GM19035 (cell line): ENCODE measurements around the gene TMEM91.
"Not testable (repeated sequence)": the region's sequence is repeated elsewhere in the genome, so short reads cannot be mapped to it uniquely, and the experiment has no call there.

ENCODE experiments used
- ATAC-seq: cut with Tn5 transposase; IDR thresholded peaks from one replicate; pipeline ENCODE4 v1.9.1; 2021; ENCODE audit not compliant: unreplicated experiment

TMEM91 gene

DNA sequence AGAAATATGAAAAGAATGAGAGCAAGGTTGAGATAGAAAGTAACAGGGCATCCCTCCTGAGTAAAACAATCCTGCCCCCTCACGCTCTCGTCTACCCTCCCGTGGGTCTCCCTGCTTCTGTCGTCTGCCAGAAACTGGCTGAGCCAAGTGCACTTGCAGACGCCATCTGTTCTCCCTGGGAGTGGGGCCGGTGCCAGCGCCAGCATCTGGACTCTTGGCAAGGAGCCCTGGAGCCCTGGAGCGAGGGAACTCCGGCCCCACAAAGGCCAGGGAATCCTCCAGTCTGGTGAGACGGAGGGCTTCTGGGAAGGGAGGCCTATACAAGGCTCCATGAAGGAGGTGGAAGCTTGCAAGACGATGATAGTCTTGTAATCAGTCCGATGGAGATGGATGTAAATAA is 2.3 kb upstream of the TMEM91 start:
- ATAC-seq = no peak

DNA sequence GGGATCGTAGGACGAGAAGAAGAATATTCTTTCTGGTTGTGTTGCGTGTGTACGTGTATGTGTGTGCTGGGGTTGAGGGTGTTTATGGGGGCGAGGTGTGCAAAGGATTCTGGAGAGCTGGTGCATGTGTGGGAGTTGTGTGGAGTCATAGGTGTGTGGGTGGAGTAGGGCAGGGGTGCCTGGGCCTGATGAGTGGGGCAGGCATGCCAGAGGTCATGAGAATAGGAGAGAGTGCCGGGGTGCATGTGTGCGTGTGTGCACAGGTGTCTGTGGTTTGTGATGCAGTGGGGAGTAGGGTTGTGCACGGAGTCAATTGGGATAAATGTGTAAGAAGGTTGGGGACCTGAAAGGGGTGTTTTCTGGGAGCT is 649 bp downstream of the TMEM91 start:
- no peak for ATAC-seq

DNA sequence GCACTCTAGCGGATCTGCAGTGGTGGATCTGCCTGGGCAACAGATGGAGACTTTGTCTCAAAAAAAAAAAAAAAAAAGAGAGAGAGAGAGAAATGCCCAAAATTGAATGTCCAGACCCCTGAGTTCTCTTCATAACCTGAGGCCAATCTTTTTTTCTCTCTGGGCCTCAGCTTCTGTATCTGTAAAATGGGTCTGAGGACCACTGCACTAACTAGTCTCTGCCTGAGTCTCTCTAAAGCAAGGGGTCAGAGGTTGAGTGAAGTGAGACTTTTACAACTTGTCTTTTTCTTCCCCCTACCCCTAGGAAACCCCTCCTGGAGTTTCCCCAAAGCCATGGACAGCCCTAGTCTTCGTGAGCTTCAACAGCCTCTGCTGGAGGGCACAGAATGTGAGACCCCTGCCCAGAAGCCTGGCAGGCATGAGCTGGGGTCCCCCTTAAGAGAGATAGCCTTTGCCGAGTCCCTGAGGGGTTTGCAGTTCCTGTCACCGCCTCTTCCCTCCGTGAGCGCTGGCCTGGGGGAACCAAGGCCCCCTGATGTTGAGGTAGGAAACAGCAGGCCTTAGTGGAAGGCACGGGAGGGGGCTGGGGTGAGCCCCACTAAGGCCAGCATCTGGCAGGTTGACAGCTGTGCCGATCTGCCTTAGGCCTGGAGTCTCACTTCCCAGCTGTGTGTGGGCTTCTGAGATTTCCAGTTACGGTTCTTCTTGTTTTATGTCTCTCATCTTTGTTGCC is 1.8 kb downstream of the TMEM91 start:
- ATAC-seq = no peak

DNA sequence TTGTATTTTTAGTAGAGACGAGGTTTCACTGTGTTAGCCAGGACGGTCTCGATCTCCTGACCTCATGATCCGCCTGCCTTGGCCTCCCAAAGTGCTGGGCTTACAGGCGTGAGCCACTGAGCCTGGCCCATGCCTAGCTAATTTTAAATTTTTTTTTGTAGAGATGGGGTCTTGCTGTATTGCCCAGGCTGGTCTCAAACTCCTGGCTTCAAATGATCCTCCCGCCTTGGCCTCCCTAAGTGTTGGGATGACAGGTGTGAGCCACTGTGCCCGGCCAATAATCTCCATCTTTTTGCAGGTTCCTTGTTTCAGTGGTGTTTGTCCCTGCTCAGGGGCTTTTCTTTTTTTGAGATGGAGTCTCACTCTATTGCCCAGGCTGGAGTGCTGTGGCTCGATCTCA is 5.2 kb downstream of the TMEM91 start:
- not testable (repeated sequence) for ATAC-seq

DNA sequence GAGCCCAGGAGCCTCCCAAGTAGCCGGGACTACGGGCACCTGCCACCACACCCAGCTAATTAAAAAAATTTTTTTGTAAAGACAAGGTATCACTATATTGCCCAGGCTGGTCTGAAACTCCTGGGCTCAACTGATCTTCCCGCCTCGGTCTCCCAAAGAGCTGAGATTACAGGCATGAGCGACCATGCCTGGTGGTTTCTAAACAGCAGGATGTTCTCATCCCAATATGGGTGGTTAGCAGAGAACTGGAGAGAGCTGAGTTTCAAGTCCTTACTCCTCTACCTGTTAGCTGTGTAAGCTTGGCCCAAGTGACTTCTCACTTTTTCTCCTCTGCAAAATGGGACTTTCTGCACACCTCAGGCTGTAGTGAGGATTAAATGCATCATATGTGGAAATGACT is 8.0 kb downstream of the TMEM91 start:
- no peak for ATAC-seq

DNA sequence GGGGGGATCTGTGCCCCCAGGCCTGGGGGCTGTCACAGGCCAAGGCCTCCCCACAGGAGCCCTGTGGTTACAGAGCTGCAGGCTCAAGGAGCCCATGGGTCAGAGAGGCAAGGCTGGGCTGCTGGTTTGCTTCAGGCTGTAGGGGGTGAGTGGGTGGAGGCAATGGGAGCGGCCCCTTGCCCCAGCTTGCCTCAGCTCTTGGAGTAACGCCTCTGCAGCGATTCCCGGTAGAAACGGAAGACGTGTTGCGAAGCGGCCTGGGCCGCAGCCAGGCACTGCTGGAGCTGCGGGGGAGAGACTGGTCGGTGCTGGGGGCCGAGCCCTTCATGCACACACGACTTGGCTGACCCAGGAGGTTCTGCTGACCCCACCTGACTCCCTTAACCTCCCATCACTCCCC is 10.1 kb downstream of the TMEM91 start:
- no peak for ATAC-seq

DNA sequence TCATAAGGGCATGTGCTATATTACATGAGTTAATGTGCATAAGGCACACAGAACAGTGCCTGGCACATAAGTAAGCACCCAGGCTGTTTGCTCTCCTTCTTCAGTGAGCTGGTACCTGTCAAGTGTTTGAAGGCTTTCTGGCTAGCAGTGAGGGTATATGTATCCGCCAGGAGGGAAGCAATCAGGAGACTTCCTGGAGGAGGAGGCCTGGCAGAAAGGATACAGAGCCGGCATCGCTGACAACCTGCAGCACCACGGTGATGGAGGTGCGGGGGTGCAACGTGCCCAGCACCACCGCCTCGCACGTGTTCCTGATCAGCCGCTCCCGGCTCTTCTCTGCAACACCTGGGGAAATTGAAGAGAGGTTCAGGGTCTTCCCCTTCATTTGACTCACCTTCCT is 15.3 kb downstream of the TMEM91 start:
- no peak for ATAC-seq

DNA sequence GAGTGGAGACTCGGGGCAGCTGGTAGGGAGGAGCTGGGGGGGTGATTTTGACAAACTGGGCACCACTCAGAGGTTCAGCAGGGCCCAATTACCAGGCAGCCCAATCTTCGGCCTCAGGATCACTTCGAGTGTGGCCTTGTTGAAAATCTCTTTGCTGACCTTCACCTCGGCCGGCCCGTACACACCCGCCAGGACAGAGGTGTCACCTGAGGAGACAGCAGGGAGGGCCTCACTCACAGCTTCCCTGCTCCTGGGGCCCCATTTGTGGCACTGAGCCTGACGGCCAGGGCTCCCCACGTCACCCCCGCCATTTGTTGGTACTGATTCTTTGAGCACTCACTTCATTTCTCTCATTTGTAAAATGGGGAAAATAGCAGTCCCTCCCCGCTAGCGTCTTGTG is 16.4 kb downstream of the TMEM91 start:
- ATAC-seq = no peak

DNA sequence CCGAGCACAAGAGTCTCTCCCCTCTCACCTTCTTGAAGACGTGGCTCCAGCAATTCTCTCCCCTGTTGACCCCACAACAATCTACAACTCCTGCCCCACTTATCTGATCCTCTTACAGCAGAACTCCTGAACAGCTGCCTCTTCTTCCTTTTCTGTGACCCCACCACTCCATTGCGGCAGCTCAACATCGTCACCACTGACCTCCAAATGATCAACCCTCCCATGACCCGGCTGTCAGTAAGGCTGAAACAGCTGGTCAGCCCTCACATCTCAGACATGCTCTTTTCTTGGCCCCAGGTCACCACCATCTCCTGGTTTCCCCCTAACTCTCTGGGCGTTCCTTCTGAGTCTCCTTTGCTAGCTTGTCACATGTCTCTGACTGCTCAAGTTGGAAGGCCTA is 19.0 kb downstream of the TMEM91 start:
- ATAC-seq = no peak

DNA sequence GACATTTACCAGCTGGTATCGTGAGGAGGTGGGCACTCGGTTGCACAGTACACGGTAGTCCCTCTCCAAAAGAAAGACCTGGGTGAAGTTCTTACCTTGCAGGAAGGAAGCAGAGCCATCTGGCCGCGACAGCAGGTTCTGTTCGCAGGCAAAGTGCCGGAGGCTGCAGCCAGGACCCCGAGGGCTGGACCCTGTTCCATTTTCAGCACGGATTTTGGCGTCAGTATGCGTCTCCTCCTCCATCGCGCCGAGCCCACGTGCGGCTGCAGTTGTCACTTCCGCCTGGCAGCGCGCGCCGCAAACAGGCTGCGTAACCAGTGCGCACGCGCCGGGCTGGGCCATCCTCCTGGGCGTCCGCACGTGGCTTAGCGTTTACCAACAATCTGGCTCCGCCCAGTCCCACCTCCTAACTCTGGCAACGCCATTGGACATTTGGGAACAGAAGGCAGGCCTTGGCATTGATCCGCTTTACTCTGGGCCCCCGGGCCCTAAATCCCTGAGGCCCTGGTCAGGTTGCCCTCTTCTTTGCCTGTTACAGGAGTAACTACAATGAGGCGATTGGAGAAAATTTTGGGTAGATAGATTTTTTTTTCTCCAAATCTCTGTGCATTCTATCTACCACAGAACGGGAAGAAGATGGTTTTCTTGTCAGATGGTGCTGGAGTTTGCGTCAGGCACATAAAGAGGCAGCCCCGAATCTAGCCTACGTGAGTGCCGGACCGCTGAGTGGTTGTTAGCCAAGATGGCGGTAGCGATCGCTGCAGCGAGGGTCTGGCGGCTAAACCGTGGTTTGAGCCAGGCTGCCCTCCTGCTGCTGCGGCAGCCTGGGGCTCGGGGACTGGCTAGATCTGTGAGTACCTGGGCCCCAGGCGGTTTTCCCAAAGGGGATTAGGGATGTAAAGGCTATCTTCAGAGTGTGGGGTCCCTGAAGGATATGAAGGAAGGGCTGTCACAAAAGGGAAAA is 21.0 kb downstream of the TMEM91 start, which contains the start of the genes BCKDHA and EXOSC5:
BCKDHA (plus strand) TSS at position 733 of the 964 bp plus-strand sequence; CDS start at position 743, 10 bp downstream.
EXOSC5 (minus strand) TSS at position 274 of the 964 bp plus-strand sequence; CDS start at position 243, 31 bp downstream.
- peak; percentile 88 for ATAC-seq

DNA sequence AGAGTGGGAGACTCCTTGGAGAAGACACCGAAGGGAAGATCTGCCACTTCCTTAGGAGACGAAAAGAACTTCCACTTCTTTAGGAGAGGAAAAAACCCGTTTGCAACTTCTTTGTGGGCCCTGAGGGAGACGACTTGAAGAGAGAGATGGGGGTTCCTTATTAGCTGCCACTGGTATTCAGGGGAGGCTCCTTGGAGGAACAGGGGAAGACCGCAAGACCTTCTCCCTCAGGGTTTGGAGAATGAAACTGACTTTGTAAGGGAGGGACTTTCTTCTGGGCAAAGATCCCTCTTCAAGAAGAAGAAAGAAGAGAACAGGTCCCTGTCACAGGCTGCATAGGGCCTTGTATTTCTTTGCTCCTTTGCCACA is 21.7 kb downstream of the TMEM91 start:
- ATAC-seq = no peak

DNA sequence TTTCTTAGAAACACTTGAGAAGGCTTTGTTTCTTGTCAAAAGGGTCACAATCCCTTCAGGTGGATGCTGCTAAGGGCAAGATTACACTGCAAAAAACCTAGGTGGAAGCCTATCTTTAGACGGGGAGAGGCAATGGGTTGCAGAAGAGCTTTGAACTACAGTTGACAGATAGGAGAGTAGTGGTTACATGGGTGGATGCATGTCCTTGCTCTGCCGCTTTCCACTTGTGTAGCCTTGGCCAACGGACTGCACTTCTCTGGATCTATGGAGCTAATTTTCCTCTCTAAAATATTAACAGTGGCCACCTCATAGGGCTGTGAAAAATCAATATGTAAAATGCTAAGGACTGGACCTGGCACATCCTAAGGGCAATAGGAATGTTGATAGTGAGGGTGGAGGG is 22.3 kb downstream of the TMEM91 start:
- ATAC-seq = no peak

DNA sequence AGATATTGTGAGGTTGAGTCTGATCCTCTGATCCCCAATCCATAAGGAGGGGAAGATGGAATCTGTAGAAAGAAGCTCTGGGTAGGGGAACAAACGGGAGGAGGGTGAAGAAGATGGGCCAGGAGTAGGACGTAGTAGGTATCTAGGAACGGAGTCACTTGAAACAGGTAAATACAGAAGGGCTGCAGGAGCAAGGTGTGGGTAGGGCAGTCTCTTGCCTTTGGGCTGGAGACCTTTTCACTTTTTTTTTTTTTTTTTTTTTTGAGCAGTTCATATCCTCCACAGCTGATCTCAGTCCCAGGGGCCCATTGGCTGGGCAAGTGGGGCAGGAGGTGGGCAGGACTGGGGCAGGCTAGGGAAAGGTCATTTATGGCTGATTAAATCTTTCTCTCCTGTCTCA is 22.8 kb downstream of the TMEM91 start:
- no peak for ATAC-seq

DNA sequence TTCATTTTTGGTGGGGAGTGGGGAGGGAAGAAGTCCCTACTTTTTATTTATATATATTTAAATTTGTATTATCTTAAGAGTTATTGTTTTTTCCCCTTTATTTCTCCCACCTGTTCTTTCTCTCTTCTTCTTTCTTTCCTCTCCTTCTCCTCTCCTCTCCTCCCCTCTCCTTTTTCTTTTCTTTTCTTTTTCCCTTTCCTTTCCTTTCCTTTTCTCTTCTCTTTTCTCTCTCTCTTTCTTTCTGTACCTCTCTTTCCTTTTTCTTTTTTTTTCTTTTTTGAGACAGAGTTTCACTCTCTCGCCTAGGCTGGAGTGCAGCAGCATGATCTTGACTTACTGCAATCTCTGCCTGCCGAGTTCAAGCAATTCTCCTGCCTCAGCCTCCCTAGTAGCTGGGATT is 23.2 kb downstream of the TMEM91 start:
- ATAC-seq = no peak

DNA sequence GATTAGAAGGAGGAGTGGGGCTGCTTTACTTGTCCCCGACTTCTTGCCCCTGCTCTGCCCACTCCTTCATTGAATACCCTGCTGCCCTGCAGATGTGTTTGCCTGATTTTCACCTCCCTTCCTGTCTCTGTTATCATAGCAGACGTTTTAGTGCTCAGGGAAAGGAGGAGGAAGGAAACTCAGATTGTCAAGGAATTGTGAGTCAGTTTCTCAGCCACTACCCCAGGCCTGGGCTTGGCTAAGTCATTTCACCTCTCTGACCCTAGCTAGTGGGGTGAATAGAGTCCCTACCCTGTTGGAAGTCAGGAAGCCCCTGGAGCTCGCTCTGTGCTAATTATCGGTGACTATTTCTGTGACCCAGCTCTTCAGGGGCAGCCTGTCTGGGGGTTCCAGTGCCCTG is 25.1 kb downstream of the TMEM91 start:
- no peak for ATAC-seq

DNA sequence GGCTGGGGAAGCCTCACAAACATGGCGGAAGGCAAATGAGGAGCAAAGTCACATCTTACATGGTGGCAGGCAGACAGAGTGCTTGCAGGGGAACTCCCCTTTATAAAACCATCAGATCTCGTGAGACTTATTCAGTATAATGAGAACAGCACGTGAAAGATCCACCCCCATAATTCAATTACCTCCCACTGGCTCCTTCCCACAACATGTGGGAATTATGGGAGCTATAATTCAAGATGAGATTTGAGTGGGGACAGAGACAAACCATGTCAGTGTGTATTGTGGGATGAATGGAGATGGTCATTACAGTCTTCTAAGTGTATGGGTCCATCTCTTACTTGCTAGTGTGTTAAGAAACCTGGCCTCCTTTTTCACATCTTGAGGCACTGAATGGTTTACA is 25.7 kb downstream of the TMEM91 start:
- no peak for ATAC-seq

DNA sequence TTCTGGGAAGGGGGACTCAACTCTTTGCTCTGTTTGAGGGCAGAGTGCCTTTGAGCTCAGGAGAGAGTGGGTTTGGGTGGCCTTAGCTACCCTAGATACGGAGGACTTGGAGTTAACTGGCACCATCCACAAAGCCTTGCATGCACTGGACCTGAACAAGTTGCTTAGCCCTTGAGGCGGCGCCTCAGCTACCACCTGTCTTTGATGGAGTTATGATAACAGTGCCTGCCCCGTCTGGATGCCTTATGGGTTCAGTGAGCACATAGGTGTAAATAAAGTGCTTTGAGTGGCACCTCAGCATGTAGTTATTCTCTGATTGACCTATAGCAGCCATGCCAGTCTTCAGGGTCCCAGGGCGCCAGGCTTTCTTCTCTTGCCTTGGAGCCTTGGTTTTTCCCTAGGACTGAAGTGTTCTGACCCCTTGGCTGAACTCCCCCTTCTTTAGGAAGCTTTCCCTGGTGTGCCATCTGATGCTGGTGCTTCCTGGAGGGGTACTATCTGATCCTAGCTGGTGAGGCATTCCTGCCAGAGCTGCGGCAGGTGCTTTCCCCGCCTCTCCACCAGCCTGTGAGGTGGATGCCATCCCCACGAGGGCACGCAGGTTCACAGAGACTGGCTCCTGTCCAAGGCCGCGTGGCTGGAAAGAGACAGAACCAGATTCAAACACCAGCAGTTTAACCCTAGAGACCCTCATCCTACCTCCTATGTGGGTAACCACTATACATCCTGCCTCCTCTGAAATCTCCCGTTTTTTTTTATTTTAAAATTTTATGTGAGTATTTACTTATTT is 27.0 kb downstream of the TMEM91 start:
- no peak for ATAC-seq

DNA sequence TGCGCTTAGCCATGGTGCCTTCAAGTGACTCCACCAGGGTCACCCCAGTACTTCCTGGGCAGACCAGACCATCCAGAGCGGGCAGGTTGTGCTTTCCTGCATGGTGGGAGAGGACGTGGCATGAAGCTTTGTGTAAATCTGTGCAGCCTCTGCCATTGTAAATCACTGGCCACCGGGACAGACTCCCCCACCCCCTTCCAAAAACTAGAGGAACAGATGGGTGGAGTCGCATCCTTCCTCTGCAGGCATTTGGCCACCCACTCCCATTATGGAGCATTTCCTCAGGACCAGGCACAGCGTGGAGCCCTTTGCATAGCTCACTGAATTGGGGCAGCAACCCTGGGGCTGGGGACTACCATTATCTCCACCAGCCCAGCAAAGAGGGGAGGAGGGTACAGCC is 29.4 kb downstream of the TMEM91 start:
- no peak for ATAC-seq

DNA sequence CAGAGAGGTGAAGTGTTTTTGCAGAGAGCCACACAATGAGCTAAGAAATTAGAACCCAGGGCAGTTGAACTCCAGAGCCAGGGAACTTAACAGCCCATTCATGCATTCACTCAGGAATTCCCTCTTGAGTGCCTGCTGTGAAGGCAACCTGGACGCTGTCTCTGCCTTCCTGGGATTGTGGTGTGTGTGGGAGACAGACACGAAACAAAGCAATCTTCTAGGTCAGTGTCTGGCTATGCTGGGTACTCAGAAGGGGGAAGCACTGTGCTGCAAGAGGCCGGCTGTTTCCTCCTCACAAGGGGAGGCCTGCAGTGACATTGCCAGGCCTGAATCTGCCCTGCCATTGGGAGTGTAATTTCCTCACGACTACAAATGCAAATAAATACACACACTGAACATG is 30.9 kb downstream of the TMEM91 start:
- no peak for ATAC-seq

DNA sequence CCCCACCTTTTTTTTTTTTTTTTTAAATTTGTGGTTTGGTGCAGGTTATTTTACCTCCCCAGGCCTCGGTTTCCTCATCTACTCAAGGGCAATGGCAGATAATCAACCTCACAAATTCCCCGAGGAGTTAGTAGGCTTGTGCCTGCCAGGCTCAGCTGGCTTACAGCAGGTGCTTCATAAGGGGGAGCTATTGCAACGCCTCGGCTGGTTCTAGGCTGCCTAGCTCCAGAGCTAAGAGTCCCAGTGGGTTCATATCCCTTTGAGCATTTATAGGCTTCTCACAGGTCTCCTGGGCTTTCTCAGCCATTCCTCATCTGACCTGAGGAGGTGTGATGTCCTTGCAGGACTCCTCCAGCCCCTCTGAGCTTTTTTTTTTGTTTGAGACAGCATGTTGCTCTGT is 31.9 kb downstream of the TMEM91 start:
- no peak for ATAC-seq

DNA sequence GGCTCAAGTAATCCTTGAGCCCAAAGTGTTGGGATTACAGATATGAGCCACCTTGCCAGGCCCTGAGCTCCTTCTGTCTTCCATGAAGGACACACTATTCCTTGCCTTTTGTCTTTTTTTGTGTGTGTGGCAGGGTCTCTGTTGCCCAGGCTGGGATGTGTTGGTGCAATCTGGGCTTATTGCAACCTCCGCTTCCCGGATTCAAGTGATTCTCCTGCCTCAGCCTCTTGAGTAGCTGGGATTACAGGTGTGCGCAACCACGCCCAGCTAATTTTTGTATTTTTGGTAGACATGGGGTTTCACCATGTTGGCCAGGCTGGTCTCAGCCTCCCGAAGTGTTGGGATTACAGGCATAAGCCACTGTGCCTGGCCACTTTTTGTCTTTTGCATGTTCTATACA is 32.5 kb downstream of the TMEM91 start:
- ATAC-seq = not testable (repeated sequence)
